K562 (cell line): Measurements from ENCODE around the gene NRXN2. TPM values are rescaled to one million over a fixed set of nuclear protein-coding genes. Genes with fewer than 3 reads are reported as not detected.

Source experiments
- ATAC-seq: fragments of 200-7000 bp; cut with Tn5 transposase; 3 replicates; pipeline ENCODE4 v1.9.1; 2020; ENCODE audit warnings: moderate library complexity
- BruUV-seq: library from RNA; stranded (reverse); fragments of 400-500 nt; replicated peaks from 2 replicates; lab custom pipeline; 2021; lab: Mats Ljungman, UMichigan
- CTCF ChIA-PET: fragments of 300-600 bp; formaldehyde crosslinking; extraction: SDS; loops from one replicate; lab custom pipeline; 2021; ENCODE audit warnings: low intra/inter-chr PET ratio; lab: Yijun Ruan, JAX
- POLR2A ChIA-PET: fragments of 300-600, 350-650 bp; sonication (Branson Sonifier 250); formaldehyde crosslinking; extraction: SDS; loops from one replicate; lab custom pipeline; 2021; ENCODE audit warnings: antibody characterized with exemption, inconsistent platforms; lab: Yijun Ruan, JAX
- DNase-seq, 4 experiments: peaks; one replicate each; pipeline versions ENCODE4 v3.0.0 to v3.0.0-alpha.2; 2011 to 2018; ENCODE audit warnings: low spot score in 3 of 4, mixed read lengths in 3 of 4; ENCODE audit errors: extremely low read depth in 1 of 4
- FAIRE-seq: peaks from 2 replicates; lab custom pipeline; 2011; peaks lifted over from hg19 to GRCh38; lab: Jason Lieb, UNC
- H2AFZ ChIP-seq: 2 replicates; pipeline ENCODE4 v1.6.0; 2011; ENCODE audit warnings: low read depth, low read length, control low read depth, inconsistent platforms
- H3K27ac ChIP-seq: fragments of 200-600 bp; 3 replicates; pipeline ENCODE4 v1.8.0; 2011; ENCODE audit warnings: low read depth, mild to moderate bottlenecking, control low read depth, inconsistent platforms, low read length, moderate library complexity, mixed read lengths; ENCODE audit errors: extremely low read depth
- H3K27me3 ChIP-seq, 2 experiments: fragments of 300-600 bp in 1 of 2; 2 replicates in 1 of 2; 3 replicates in 1 of 2; pipeline versions ENCODE4 v1.6.0 to v1.8.0; 2011; ENCODE audit warnings: inconsistent platforms in 2 of 2, low read length in 2 of 2, mild to moderate bottlenecking in 1 of 2, mixed read lengths in 1 of 2, moderate library complexity in 1 of 2; ENCODE audit not compliant: control insufficient read depth in 2 of 2, insufficient read depth in 2 of 2
- H3K36me3 ChIP-seq: fragments of 300-600 bp; 3 replicates; pipeline ENCODE4 v1.8.0; 2011; ENCODE audit warnings: mild to moderate bottlenecking, low read length, inconsistent platforms; ENCODE audit not compliant: control insufficient read depth, insufficient read depth
- H3K4me1 ChIP-seq, 2 experiments: fragments of 200-600 bp in 1 of 2; replicated peaks in 1 of 2; 2 replicates in 1 of 2; 3 replicates in 1 of 2; pipeline versions ENCODE4 v1.5.1 to v1.8.0; 2011; ENCODE audit warnings: inconsistent platforms in 2 of 2, low read length in 2 of 2, mild to moderate bottlenecking in 1 of 2, mixed read lengths in 1 of 2, moderate library complexity in 1 of 2; ENCODE audit not compliant: control insufficient read depth in 2 of 2, insufficient read depth in 2 of 2
- H3K4me2 ChIP-seq: 2 replicates; pipeline ENCODE4 v1.6.1; 2011; ENCODE audit warnings: low read length, control low read depth, inconsistent platforms, mixed read lengths; ENCODE audit not compliant: insufficient read depth
- H3K4me3 ChIP-seq: fragments of 200-600 bp; sonication (generic), shearing (Covaris generic); 2 replicates; pipeline ENCODE4 v1.5.1; 2016; ENCODE audit warnings: control low read depth, inconsistent platforms
- H3K79me2 ChIP-seq: fragments of 200-600 bp; 3 replicates; pipeline ENCODE4 v1.8.0; 2011; ENCODE audit warnings: low read length, inconsistent platforms; ENCODE audit not compliant: control insufficient read depth, insufficient read depth
- H3K9ac ChIP-seq, 2 experiments: 2 replicates each; pipeline versions ENCODE4 v1.6.0 to v1.6.1; 2011; ENCODE audit warnings: low read depth in 2 of 2, low read length in 2 of 2, control low read depth in 1 of 2, inconsistent platforms in 1 of 2, mild to moderate bottlenecking in 1 of 2, mixed read lengths in 1 of 2; ENCODE audit not compliant: insufficient read depth in 1 of 2
- H3K9me1 ChIP-seq: one replicate; pipeline ENCODE4 v1.6.0; 2011; ENCODE audit warnings: inconsistent platforms, mild to moderate bottlenecking, low read length, moderate library complexity; ENCODE audit not compliant: control insufficient read depth, insufficient read depth
- H3K9me3 ChIP-seq: replicated peaks from 2 replicates; pipeline ENCODE4 v1.5.1; 2011; ENCODE audit warnings: low read depth, low read length, inconsistent platforms; ENCODE audit not compliant: control insufficient read depth, insufficient read depth
- H4K20me1 ChIP-seq: replicated peaks from 2 replicates; pipeline ENCODE4 v1.6.1; 2011; ENCODE audit warnings: low read length, inconsistent platforms, mixed read lengths; ENCODE audit not compliant: control insufficient read depth, insufficient read depth
- CHCHD3 ChIP-seq: fragments of 250-450 bp; sonication (Bioruptor Pico); IDR thresholded peaks from 2 replicates; pipeline ENCODE4 v2.1.2; 2022; ENCODE audit warnings: mild to moderate bottlenecking
- DDX20 ChIP-seq: fragments of 450-650 bp; IDR thresholded peaks from 2 replicates; pipeline ENCODE4 v1.6.1; 2016; ENCODE audit warnings: missing genetic modification characterization, low read depth, mild to moderate bottlenecking, missing compliant biosample characterization, moderate library complexity
- FOXK2 ChIP-seq, 2 experiments: fragments of 450-650 bp; IDR thresholded peaks in 1 of 2; conservative IDR thresholded peaks in 1 of 2; 2 replicates each; pipeline ENCODE4 v1.6.1; 2016; ENCODE audit warnings: low read depth in 2 of 2, mild to moderate bottlenecking in 1 of 2
- HDAC6 ChIP-seq: IDR thresholded peaks from 2 replicates; pipeline ENCODE4 v1.6.1; 2012; ENCODE audit warnings: low read depth, mild to moderate bottlenecking, control low read depth, inconsistent platforms, low read length, moderate library complexity
- JUND ChIP-seq, 2 experiments: IDR thresholded peaks; 2 replicates in 1 of 2; 3 replicates in 1 of 2; pipeline ENCODE4 v1.6.1; 2011; ENCODE audit warnings: borderline replicate concordance in 2 of 2, low read depth in 2 of 2, low read length in 2 of 2, improper control_type of control experiment in 1 of 2, missing biosample characterization in 1 of 2, missing genetic modification characterization in 1 of 2, missing genetic modification reagents in 1 of 2
- MNT ChIP-seq, 2 experiments: fragments of 450-650 bp; conservative IDR thresholded peaks; 2 replicates each; pipeline ENCODE4 v1.6.1; 2017; ENCODE audit warnings: mild to moderate bottlenecking in 2 of 2, moderate library complexity in 2 of 2
- PHB2 ChIP-seq: fragments of 450-650 bp; IDR thresholded peaks from 2 replicates; pipeline ENCODE4 v1.6.1; 2017; ENCODE audit warnings: low read depth
- SIX5 ChIP-seq, 2 experiments: IDR thresholded peaks; 2 replicates each; pipeline ENCODE4 v1.6.1; 2011; ENCODE audit warnings: low read length in 2 of 2, borderline replicate concordance in 1 of 2, low read depth in 1 of 2, mild to moderate bottlenecking in 1 of 2, moderate library complexity in 1 of 2; ENCODE audit not compliant: insufficient read depth in 1 of 2
- SMAD4 ChIP-seq: fragments of 250-450 bp; sonication (Bioruptor Pico); conservative IDR thresholded peaks from 2 replicates; pipeline ENCODE4 v1.8.0; 2021; ENCODE audit warnings: inconsistent platforms, mild to moderate bottlenecking, moderate library complexity
- TFAP4 ChIP-seq: sonication (generic); formaldehyde crosslinking; IDR thresholded peaks from 2 replicates; pipeline ENCODE4 v1.8.0; 2022; ENCODE audit warnings: missing genetic modification reagents, mild to moderate bottlenecking, moderate library complexity, borderline replicate concordance
- ZNF316 ChIP-seq: fragments of 450-650 bp; IDR thresholded peaks from 2 replicates; pipeline ENCODE4 v1.6.1; 2016
- ZNF398 ChIP-seq: fragments of 250-450 bp; sonication (Bioruptor Pico); IDR thresholded peaks from 2 replicates; pipeline ENCODE4 v1.8.0; 2021; ENCODE audit warnings: moderate library complexity, mild to moderate bottlenecking, inconsistent platforms
- ZNF584 ChIP-seq: fragments of 200-800 bp; sonication (Bioruptor generic); IDR thresholded peaks from 2 replicates; pipeline ENCODE4 v1.6.1; 2016; ENCODE audit warnings: low read depth, mild to moderate bottlenecking, missing genetic modification characterization, missing compliant biosample characterization
- ZNF780A ChIP-seq: fragments of 250-450 bp; sonication (Bioruptor Pico); IDR thresholded peaks from 2 replicates; pipeline ENCODE4 v1.5.0; 2021; ENCODE audit warnings: mild to moderate bottlenecking
- WGBS: fragments of 100-300 bp; shearing (Covaris generic); methylation state at CpG from one replicate; pipeline ENCODE4 v1.1.6; 2016; ENCODE audit warnings: low coverage, mixed read lengths; ENCODE audit not compliant: insufficient coverage; ENCODE audit errors: missing lambda C conversion rate; 5-methylcytosine and 5-hydroxymethylcytosine counted together
- in situ Hi-C: fragments of 300-500 bp; cut with MboI; formaldehyde crosslinking; loops from 4 replicates; pipeline ENCODE4 v1.15.0; 2018; ENCODE audit warnings: inconsistent platforms, mixed read lengths
- intact Hi-C: fragments of 100-400 bp; cut with micrococcal nuclease; formaldehyde crosslinking; loops from 2 replicates; pipeline ENCODE4 v1.14.2; 2022
- polyA plus RNA-seq, 8 experiments: library from polyadenylated mRNA; depleted of rRNA in 4 of 8; stranded (reverse) in 5 of 8; unstranded in 3 of 8; fragments of >200 nt; fragmentation: Nextera tagmentation in 2 of 8; fragmentation: Illumina TruSeq in 1 of 8; extraction: Ambion mirVana in 2 of 8; extraction: Trizol in 1 of 8; gene quantifications; 2 replicates each; pipeline versions ENCODE4 v1.2.1 to v1.2.3, GENCODE V29; 2011 to 2014; ENCODE audit warnings: inconsistent platforms in 1 of 8, missing spikeins in 1 of 8
- total RNA-seq, 7 experiments: library from RNA; depleted of rRNA in 6 of 7; stranded (reverse); fragments of >200 nt in 6 of 7; fragmentation: Illumina TruSeq in 2 of 7; extraction: Trizol in 2 of 7; gene quantifications; 2 replicates each; pipeline versions ENCODE4 v1.2.1 to v1.2.3, GENCODE V29; 2011 to 2021; ENCODE audit warnings: low replicate concordance in 1 of 7
- TF ChIP-seq, protein P1 (sequence below): sonication (generic); formaldehyde crosslinking; IDR thresholded peaks from 2 replicates; pipeline ENCODE4 v1.8.0; 2022; ENCODE audit warnings: missing genetic modification reagents, mild to moderate bottlenecking, borderline replicate concordance

The NRXN2 gene
- total and polyA plus RNA-seq, 9 of the 15 experiments (the other 6 are each of a cell fraction or from before 2014, with no cell fraction given) = 0.07 to 0.47 (median 0.15) TPM; not detected in 4

DNA sequence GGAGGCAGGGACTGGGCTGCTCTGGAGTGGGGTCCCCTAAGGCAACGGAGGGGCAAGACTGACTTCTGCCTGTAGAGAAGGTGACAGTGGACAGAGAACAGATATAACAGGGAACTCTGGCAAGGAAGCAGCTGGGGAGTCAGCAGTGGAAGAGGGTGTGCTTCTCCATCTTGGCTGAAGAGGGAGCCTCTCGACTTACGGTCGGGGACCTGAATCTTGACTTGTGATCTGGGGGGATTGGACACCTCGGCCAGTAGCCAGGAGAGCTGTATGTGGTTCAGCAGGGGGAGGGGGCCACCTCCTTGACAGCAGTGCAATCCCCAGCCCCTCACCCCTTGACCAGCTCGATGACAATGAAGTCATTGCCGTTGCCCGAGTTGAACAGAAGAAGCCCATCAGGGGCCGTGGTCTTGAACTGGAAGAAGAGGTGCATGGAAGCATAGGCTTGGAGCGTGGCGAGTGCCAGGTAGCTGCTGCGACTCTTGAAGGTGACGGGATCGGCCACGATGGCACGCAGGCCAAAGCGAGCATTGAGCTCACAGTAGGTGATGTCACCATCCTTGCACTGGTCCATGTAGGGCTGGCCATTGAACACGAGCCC, 72.0 kb downstream of the NRXN2 start:
- ChIA-PET POLR2A (interaction anchor here (0.5 to 1.0 kb wide), 3 partner anchors 16 to 208 kb away, joined by 3 to 4 read pairs (median 3); no protein-coding TSS in a partner anchor), CTCF (interaction anchor here (0.6 to 0.9 kb wide), 7 partner anchors 38 to 291 kb away, joined by 3 to 4 read pairs (median 3); no protein-coding TSS in a partner anchor)
- peak; percentile 72 for ATAC-seq
- Histone ChIP-seq H3K4me2 (no peak overlapping the region; the same call in 1 of the 2 replicates), H2AFZ (peak overlapping the region; percentile 42), H3K9me3 (no peaks in the 10 kb centered on the region), H3K9me1 (no peaks in the 10 kb centered on the region), H3K4me1 (peaks cover 7 to 16% of the 10 kb centered on the region in 2 experiments; a peak in 4 of 5 replicates), H3K9ac (peak overlapping the region in 1 of 2 experiments; percentile 23; a peak in 1 of 4 replicates), H4K20me1 (peaks cover 7% of the 10 kb centered on the region; the same call in 1 of the 2 replicates), H3K79me2 (no peaks in the 10 kb centered on the region), H3K27ac (no peak overlapping the region), H3K4me3 (no peak overlapping the region), H3K27me3 (peaks cover 0 to 32% of the 10 kb centered on the region in 2 experiments; a peak in 3 of 5 replicates), H3K36me3 (no peaks in the 10 kb centered on the region)
- WGBS = 15% methylated on average over 17 of the region's 18 CpGs
- BruUV-seq = no TSS peak
- in situ Hi-C loops = no loop called here
- DNase-seq = peak; percentile 60 to 66 (median 63)
- peak; percentile 96 for FAIRE-seq
- intact Hi-C loops = loop anchor here (2.0 to 10.0 kb wide), 2 partner anchors 38 to 74 kb away; partner anchors contain the start of gene NRXN2
- TF ChIP-seq DDX20 (no peak), ZNF780A (CRISPR knock-in tag) (no peak), SIX5 (IDR thresholded peaks at IDR 0.05; ENCODE audit: borderline replicate concordance in 1 of 2, insufficient read depth in 1 of 2, low read depth in 1 of 2, low read length in 2 of 2) (no peak), CHCHD3 (CRISPR knock-in tag) (no peak), ZNF398 (CRISPR knock-in tag) (no peak), FOXK2 (conservative IDR thresholded peaks at IDR 0.05 in 1 of 2, IDR thresholded peaks at IDR 0.05 in 1 of 2; ENCODE audit: low read depth in 2 of 2) (no peak), MNT (conservative IDR thresholded peaks at IDR 0.05) (no peak), JUND (IDR thresholded peaks at IDR 0.05; ENCODE audit: borderline replicate concordance, low read depth, low read length) (peak; percentile 20; the same call in 1 of the 2 replicates), JUND (tag; IDR thresholded peaks at IDR 0.05; ENCODE audit: borderline replicate concordance, low read depth, low read length) (no peak), PHB2 (no peak), SMAD4 (CRISPR knock-in tag) (no peak), TFAP4 (CRISPR knock-in tag) (peak; percentile 57; the same call in 1 of the 2 replicates), HDAC6 (no peak), ZNF584 (CRISPR knock-in tag) (no peak), ZNF316 (no peak)
- TF ChIP-seq, protein P1, sequence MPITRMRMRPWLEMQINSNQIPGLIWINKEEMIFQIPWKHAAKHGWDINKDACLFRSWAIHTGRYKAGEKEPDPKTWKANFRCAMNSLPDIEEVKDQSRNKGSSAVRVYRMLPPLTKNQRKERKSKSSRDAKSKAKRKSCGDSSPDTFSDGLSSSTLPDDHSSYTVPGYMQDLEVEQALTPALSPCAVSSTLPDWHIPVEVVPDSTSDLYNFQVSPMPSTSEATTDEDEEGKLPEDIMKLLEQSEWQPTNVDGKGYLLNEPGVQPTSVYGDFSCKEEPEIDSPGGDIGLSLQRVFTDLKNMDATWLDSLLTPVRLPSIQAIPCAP (CRISPR knock-in tag) = no peak
